Gastroesophageal sphincter (tissue), 4 donors: Measurements from ENCODE around the gene ZNF385B. TPM values are rescaled to one million over a fixed set of nuclear protein-coding genes. Genes with fewer than 3 reads are reported as not detected.

Experiments
- ATAC-seq: fragments of 150-250 bp; one replicate; pipeline ENCODE4 v1.9.1; 2016; ENCODE audit warnings: mild to moderate bottlenecking, moderate library complexity
- H3K27ac ChIP-seq, 4 donors: fragments of 200-600 bp; sonication (generic) in 3 of 4; 1 replicate in 3 of 4; 2 replicates in 1 of 4; pipeline ENCODE4 v1.5.1; 2016 to 2019
- H3K27me3 ChIP-seq: fragments of 200-600 bp; sonication (generic); one replicate; pipeline ENCODE4 v1.5.1; 2019
- H3K36me3 ChIP-seq, 2 donors: fragments of 200-600 bp; sonication (generic); one replicate each; pipeline ENCODE4 v1.5.1; 2019; ENCODE audit warnings: control low read depth in 1 of 2
- H3K4me1 ChIP-seq, 3 donors: fragments of 200-600 bp; sonication (generic); 1 replicate in 2 of 3; 2 replicates in 1 of 3; pipeline ENCODE4 v1.5.1; 2016 to 2019; ENCODE audit warnings: control low read depth in 2 of 3
- H3K4me3 ChIP-seq, 2 donors: fragments of 200-600 bp; sonication (generic); one replicate each; pipeline ENCODE4 v1.5.1; 2019; ENCODE audit warnings: mild to moderate bottlenecking in 1 of 2, moderate library complexity in 1 of 2
- H3K9me3 ChIP-seq, 3 donors: fragments of 200-600 bp; sonication (generic); one replicate each; pipeline ENCODE4 v1.5.1; 2017 to 2019; ENCODE audit warnings: control low read depth in 2 of 3
- EP300 ChIP-seq: sonication (generic); formaldehyde crosslinking; IDR thresholded peaks from one replicate; pipeline ENCODE4 v1.6.1; 2017; ENCODE audit warnings: antibody characterized with exemption, mild to moderate bottlenecking
- POLR2A ChIP-seq, 2 donors: fragments of 450-650 bp; IDR thresholded peaks; one replicate each; pipeline ENCODE4 v1.6.1; 2017; ENCODE audit warnings: antibody characterized with exemption in 2 of 2, mild to moderate bottlenecking in 2 of 2, moderate library complexity in 1 of 2
- POLR2AphosphoS5 ChIP-seq: sonication (generic); formaldehyde crosslinking; IDR thresholded peaks from one replicate; pipeline ENCODE4 v1.6.1; 2017; ENCODE audit warnings: antibody characterized with exemption
- WGBS, 2 donors: methylation state at CpG; one replicate each; pipeline ENCODE4 v1.1.5; 2018; ENCODE audit warnings: low coverage in 1 of 2; 5-methylcytosine and 5-hydroxymethylcytosine counted together
- total RNA-seq, 4 donors: library from RNA; depleted of rRNA; stranded (reverse); fragments of >200 nt; gene quantifications; one replicate each; pipeline ENCODE4 v1.1.0, GENCODE V29; 2016
- TF ChIP-seq, protein P1 (sequence below), 4 experiments: fragments of 200-600 bp in 2 of 4; fragments of 450-650 bp in 2 of 4; sonication (generic) in 1 of 4; IDR thresholded peaks; one replicate each; pipeline ENCODE4 v1.5.1; 2017 to 2019; ENCODE audit warnings: antibody characterized with exemption in 4 of 4, mild to moderate bottlenecking in 2 of 4, moderate library complexity in 2 of 4

ZNF385B gene
- total RNA-seq, 4 donors from 2014 or later, result 2.7 to 7.6 (median 3.9) TPM

DNA sequence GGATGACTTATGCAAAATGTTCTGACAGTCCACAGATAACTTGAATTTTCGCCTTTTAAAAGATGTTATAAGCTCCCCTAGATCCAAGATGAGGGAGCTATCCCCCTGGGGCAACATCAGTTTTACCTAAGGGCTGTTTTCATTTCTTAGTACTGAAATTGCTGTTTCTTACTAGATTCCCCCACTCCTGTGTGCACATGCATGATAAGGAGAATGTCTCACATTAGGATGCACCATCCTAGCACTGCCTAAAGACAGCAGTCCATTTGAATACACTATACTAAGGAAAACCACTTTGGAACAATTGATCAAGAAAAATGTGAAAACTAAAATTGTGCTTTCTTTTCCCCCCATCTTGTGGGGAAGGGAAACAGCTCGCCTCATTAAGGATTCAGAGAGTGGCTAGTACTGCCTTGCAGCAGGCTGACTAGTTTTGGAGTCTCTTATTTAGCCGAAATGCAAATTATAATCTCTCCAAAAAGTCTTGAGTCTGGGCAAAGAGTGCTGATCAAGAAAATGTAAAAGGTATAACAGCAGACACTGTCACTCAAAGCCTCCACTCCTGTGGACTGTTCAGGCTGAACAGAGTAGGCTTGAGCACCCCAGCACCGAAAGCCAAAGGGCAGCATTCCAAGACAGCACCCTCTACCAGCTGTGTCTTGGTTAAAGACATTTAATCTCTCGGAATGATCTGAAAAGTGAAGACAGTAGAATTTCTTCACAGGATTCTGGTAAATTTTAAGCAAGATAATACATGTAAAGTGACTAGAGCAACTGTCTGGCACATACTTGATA lies 65.0 kb downstream of the ZNF385B start:
- no peaks in the 10 kb centered on the region for H3K36me3 ChIP-seq
- no peak for TF ChIP-seq EP300
- no peak for TF ChIP-seq POLR2AphosphoS5
- TF ChIP-seq, protein P1, sequence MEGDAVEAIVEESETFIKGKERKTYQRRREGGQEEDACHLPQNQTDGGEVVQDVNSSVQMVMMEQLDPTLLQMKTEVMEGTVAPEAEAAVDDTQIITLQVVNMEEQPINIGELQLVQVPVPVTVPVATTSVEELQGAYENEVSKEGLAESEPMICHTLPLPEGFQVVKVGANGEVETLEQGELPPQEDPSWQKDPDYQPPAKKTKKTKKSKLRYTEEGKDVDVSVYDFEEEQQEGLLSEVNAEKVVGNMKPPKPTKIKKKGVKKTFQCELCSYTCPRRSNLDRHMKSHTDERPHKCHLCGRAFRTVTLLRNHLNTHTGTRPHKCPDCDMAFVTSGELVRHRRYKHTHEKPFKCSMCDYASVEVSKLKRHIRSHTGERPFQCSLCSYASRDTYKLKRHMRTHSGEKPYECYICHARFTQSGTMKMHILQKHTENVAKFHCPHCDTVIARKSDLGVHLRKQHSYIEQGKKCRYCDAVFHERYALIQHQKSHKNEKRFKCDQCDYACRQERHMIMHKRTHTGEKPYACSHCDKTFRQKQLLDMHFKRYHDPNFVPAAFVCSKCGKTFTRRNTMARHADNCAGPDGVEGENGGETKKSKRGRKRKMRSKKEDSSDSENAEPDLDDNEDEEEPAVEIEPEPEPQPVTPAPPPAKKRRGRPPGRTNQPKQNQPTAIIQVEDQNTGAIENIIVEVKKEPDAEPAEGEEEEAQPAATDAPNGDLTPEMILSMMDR (IDR thresholded peaks at IDR 0.05), result no peak
- no peak for TF ChIP-seq POLR2A (IDR thresholded peaks at IDR 0.05)
- no peaks in the 10 kb centered on the region for H3K27me3 ChIP-seq
- ATAC-seq, result no peak
- WGBS, 2 donors, result 74 to 76% methylated on average over 4 to 5 of the region's 5 CpGs
- H3K27ac ChIP-seq, result no peak overlapping the region
- H3K9me3 ChIP-seq, result no peaks in the 10 kb centered on the region
- no peaks in the 10 kb centered on the region for H3K4me1 ChIP-seq
- no peak overlapping the region for H3K4me3 ChIP-seq

DNA sequence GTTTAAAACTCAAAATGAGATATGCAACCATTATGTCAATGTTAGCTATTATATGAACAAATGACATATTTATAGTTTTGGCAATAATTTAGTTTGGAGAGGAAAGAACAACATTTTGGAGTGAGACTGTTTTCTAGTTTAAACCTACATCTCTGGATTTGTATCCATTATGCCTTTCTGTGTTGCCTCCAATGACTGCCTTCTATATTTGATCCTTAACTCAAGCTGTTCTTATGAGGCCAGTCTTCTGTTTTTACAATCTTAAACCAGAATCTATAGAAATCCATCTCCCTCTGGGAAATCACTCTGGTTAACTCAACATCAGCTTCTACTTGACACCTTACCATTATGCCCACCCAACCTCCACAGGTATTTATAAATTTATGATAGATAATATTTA lies 67.5 kb downstream of the ZNF385B start:
- H3K36me3 ChIP-seq, result no peaks in the 10 kb centered on the region
- H3K27ac ChIP-seq, result no peak overlapping the region
- H3K27me3 ChIP-seq, result no peaks in the 10 kb centered on the region
- H3K4me1 ChIP-seq, result no peaks in the 10 kb centered on the region
- TF ChIP-seq EP300 (no peak), POLR2A (IDR thresholded peaks at IDR 0.05) (no peak), POLR2AphosphoS5 (no peak)
- TF ChIP-seq, protein P1 (IDR thresholded peaks at IDR 0.05), result no peak
- no peak for ATAC-seq
- H3K4me3 ChIP-seq, result no peak overlapping the region
- no peaks in the 10 kb centered on the region for H3K9me3 ChIP-seq

DNA sequence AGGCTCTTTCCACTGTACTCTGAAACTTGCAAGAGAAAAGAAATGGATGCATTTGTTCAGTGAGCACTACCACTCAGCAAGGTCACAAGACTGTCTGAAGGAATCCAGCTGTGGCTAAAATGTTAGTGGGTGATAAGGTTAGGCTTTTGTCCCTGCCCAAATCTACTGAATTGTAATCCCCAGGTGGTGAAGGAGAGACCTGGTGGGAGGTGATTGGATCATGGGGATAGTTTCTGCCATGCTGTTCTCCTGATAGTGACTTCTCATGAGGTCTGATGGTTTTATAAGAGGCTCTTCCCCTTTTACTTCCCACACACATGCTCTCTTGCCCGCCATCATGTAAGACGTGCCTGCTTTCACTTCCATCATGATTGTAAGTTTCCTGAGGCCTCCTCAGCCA lies 68.2 kb downstream of the ZNF385B start:
- no peak for ATAC-seq
- Histone ChIP-seq H3K27me3 (no peaks in the 10 kb centered on the region), H3K27ac (no peak overlapping the region), H3K4me3 (no peak overlapping the region), H3K9me3 (no peaks in the 10 kb centered on the region), H3K36me3 (no peaks in the 10 kb centered on the region), H3K4me1 (no peaks in the 10 kb centered on the region)
- 75 to 100% methylated on average over 2 of the region's 2 CpGs for WGBS, 2 donors
- TF ChIP-seq POLR2A (IDR thresholded peaks at IDR 0.05) (no peak), EP300 (no peak), POLR2AphosphoS5 (no peak)
- TF ChIP-seq, protein P1 (IDR thresholded peaks at IDR 0.05), result no peak

DNA sequence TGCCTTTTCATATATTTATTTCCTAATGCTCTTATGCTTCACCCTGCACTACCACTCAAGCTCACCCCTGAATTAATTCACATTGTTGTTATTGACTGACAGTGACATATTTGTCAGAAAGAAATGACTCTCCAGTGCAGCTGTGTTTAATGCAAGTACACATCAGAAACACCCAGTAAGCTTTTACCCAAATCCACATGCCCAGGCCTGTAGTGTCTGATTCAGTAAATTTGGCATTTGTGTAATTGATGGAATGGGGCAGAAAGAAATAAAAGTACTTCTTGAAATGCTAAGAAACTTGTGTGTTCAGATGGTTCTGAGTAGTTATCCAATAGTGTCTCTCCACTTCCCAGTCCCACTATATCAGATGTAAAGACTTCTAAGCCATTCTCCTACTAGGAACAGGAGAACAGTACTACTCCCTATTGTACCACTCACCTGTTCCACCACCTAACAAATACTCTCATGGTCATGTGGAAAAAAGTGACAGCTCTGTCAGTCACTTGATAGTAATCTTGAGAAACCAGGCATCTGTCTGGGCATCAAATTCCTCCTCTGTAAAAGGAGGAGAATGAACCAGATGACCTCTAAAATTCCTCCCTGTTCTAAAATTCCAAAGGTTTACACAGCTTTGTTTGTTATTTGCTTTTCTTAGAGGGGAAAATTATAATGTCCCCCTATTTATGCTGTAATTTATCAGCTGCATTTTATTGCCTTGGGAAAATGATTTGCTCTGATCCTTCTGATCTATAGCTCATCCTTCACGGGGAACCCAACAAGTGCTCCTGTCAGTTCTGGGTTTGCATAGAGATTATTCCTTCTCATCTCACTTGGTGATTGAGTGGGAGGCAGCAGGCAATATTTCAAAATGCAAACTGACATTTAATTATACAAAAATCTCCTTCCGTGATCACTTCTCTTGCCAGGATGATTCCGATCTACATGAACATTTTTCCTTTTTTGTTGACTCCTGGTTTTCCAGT lies 70.9 kb downstream of the ZNF385B start:
- Histone ChIP-seq H3K9me3 (no peaks in the 10 kb centered on the region), H3K27ac (no peak overlapping the region), H3K36me3 (no peaks in the 10 kb centered on the region), H3K4me1 (no peaks in the 10 kb centered on the region), H3K27me3 (no peaks in the 10 kb centered on the region), H3K4me3 (no peak overlapping the region)
- TF ChIP-seq, protein P1 (IDR thresholded peaks at IDR 0.05), result no peak
- TF ChIP-seq POLR2A (IDR thresholded peaks at IDR 0.05), result no peak
- TF ChIP-seq EP300, result no peak
- no peak for TF ChIP-seq POLR2AphosphoS5
- ATAC-seq, result no peak
- 70 to 83% methylated on average over 3 of the region's 3 CpGs for WGBS, 2 donors
